ENCODE measurements around the gene SLC35F3. TPM values are rescaled to one million over a fixed set of nuclear protein-coding genes. Genes with fewer than 3 reads are reported as not detected.

The SLC35F3 gene
- polyA plus RNA-seq, 1 of the 3 experiments (the other 2 are of a cell fraction): 0.87 TPM

DNA sequence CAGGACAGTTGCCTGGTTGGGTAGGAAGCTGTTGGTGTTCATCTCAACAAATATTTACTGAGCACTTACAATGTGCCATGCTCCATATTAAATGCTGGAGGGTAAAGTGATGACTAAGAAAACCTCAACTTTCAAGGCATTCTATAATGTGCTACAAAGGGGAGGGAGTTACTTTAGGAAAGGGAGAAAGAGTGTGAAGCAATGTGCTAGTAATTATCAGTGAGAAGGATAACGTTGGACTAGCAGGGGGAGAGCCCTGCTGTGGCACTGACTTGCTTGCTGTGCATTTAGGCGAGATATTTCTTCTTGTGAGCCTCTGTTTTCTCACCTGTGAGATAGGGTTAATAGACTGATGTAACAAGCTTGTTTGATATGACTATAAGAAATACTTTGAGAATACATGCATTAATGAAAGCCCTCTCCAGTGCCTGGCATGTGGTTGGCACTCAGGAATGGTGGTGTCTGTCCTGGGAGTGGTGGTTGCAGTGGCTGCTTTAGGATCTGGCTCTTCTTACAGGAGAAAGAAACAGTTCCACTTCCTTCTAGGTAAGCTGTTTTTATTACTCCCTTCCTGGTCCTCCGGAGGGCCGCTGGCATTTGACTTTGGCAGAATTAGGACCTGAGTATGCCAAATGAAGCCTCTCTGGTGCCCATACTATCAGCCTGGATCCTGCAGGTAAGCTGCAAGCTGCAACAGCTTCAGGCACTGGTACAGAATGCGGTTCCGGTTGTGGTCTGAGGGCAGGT is 357.7 kb downstream of the SLC35F3 start:
- Histone ChIP-seq H3K9ac (no peak overlapping the region), H4K20me1 (ENCODE audit: insufficient read depth) (no peaks in the 10 kb centered on the region), H3K9me2 (no peaks in the 10 kb centered on the region), H3K4me3 (ENCODE audit: low read depth in 2 of 2, low read length in 1 of 2) (no peak overlapping the region), H3F3A (replicated peaks; ENCODE audit: insufficient read depth) (no peaks in the 10 kb centered on the region), H3K4me2 (no peak overlapping the region), H3K4me1 (ENCODE audit: control insufficient read depth in 1 of 2, insufficient read depth in 2 of 2, low read depth in 1 of 2, low read length in 1 of 2) (no peaks in the 10 kb centered on the region; a peak in 1 of 4 replicates), H3K9me3 (no peaks in the 10 kb centered on the region), H3K27me3 (ENCODE audit: insufficient read depth) (no peaks in the 10 kb centered on the region), H3K79me2 (ENCODE audit: insufficient read depth) (no peaks in the 10 kb centered on the region), H2AFZ (ENCODE audit: low read depth) (no peak overlapping the region), H3K27ac (ENCODE audit: low read depth in 2 of 2, low read length in 1 of 2) (no peak overlapping the region), H3K36me3 (replicated peaks in 1 of 2; ENCODE audit: control insufficient read depth in 1 of 2, insufficient read depth in 2 of 2, low read length in 1 of 2) (no peaks in the 10 kb centered on the region)
- TF ChIP-seq, protein P1, sequence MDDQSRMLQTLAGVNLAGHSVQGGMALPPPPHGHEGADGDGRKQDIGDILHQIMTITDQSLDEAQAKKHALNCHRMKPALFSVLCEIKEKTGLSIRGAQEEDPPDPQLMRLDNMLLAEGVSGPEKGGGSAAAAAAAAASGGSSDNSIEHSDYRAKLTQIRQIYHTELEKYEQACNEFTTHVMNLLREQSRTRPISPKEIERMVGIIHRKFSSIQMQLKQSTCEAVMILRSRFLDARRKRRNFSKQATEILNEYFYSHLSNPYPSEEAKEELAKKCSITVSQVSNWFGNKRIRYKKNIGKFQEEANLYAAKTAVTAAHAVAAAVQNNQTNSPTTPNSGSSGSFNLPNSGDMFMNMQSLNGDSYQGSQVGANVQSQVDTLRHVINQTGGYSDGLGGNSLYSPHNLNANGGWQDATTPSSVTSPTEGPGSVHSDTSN (IDR thresholded peaks at IDR 0.05): no peak
- TF ChIP-seq TCF12 (IDR thresholded peaks at IDR 0.05) (no peak), SIN3A (IDR thresholded peaks at IDR 0.05; ENCODE audit: borderline replicate concordance, low read depth, low read length) (no peak), EP300 (IDR thresholded peaks at IDR 0.05; ENCODE audit: borderline replicate concordance in 1 of 2, low read depth in 1 of 2, low read length in 1 of 2) (no peak), RAD21 (IDR thresholded peaks at IDR 0.05; ENCODE audit: low read length) (no peak), NRF1 (IDR thresholded peaks at IDR 0.05; ENCODE audit: low read depth, low read length) (no peak), YY1 (IDR thresholded peaks at IDR 0.05; ENCODE audit: low read depth) (no peak), GATA2 (CRISPR knock-in tag; IDR thresholded peaks at IDR 0.05) (no peak)
- TF ChIP-seq, protein P2, sequence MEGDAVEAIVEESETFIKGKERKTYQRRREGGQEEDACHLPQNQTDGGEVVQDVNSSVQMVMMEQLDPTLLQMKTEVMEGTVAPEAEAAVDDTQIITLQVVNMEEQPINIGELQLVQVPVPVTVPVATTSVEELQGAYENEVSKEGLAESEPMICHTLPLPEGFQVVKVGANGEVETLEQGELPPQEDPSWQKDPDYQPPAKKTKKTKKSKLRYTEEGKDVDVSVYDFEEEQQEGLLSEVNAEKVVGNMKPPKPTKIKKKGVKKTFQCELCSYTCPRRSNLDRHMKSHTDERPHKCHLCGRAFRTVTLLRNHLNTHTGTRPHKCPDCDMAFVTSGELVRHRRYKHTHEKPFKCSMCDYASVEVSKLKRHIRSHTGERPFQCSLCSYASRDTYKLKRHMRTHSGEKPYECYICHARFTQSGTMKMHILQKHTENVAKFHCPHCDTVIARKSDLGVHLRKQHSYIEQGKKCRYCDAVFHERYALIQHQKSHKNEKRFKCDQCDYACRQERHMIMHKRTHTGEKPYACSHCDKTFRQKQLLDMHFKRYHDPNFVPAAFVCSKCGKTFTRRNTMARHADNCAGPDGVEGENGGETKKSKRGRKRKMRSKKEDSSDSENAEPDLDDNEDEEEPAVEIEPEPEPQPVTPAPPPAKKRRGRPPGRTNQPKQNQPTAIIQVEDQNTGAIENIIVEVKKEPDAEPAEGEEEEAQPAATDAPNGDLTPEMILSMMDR (IDR thresholded peaks at IDR 0.05): no peak
- TF ChIP-seq, protein P3, sequence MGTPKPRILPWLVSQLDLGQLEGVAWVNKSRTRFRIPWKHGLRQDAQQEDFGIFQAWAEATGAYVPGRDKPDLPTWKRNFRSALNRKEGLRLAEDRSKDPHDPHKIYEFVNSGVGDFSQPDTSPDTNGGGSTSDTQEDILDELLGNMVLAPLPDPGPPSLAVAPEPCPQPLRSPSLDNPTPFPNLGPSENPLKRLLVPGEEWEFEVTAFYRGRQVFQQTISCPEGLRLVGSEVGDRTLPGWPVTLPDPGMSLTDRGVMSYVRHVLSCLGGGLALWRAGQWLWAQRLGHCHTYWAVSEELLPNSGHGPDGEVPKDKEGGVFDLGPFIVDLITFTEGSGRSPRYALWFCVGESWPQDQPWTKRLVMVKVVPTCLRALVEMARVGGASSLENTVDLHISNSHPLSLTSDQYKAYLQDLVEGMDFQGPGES (IDR thresholded peaks at IDR 0.05; ENCODE audit: low read depth, low read length): no peak
- POLR2A ChIA-PET: no interaction called here
- WGBS (ENCODE audit: low lambda C conversion rate): 69% methylated on average over 5 of the region's 6 CpGs
- no peak for DNase-seq
- CTCF ChIA-PET: interaction anchor here (1.5 kb wide), 1 partner anchor 48 kb away, joined by 7 read pairs; no protein-coding TSS in a partner anchor

DNA sequence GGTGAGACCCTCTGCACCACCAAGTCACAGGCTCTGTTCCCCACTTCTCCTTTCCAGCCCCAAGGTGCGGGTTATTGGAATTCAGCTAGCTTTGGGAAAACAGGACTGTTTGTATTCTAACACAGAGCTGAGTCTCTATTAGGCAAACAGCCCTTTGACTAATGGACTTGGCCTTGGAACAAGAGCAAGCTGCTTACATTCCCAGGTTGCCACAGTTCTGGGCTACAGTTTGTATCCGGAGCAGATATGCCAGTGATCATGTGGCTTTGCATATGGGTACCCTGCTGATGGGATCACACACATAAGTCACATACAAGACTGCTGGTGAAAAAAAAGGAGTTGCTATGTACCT is 358.3 kb downstream of the SLC35F3 start:
- H3K27me3 ChIP-seq (ENCODE audit: insufficient read depth): no peaks in the 10 kb centered on the region
- no peak overlapping the region for H3K27ac ChIP-seq (ENCODE audit: low read depth in 2 of 2, low read length in 1 of 2)
- H3F3A ChIP-seq (replicated peaks; ENCODE audit: insufficient read depth): no peaks in the 10 kb centered on the region
- TF ChIP-seq MEF2A (IDR thresholded peaks at IDR 0.05; ENCODE audit: borderline replicate concordance, low read depth) (no peak), MXI1 (IDR thresholded peaks at IDR 0.05; ENCODE audit: low read depth, low read length) (no peak), EZH2phosphoT487 (IDR thresholded peaks at IDR 0.05; ENCODE audit: borderline replicate concordance, low read depth) (no peak), ELF1 (IDR thresholded peaks at IDR 0.05) (no peak)
- DNase-seq: no peak
- no peaks in the 10 kb centered on the region; a peak in 1 of 4 replicates for H3K4me1 ChIP-seq (ENCODE audit: control insufficient read depth in 1 of 2, insufficient read depth in 2 of 2, low read depth in 1 of 2, low read length in 1 of 2)
- no peak overlapping the region for H3K9ac ChIP-seq
- POLR2A ChIA-PET: no interaction called here
- no peaks in the 10 kb centered on the region for H3K9me3 ChIP-seq
- no peak overlapping the region for H3K4me3 ChIP-seq (ENCODE audit: low read depth in 2 of 2, low read length in 1 of 2)
- H3K9me2 ChIP-seq: no peaks in the 10 kb centered on the region
- H3K36me3 ChIP-seq (replicated peaks in 1 of 2; ENCODE audit: control insufficient read depth in 1 of 2, insufficient read depth in 2 of 2, low read length in 1 of 2): no peaks in the 10 kb centered on the region
- WGBS (ENCODE audit: low lambda C conversion rate): 48% methylated on average over 2 of the region's 2 CpGs
- H3K4me2 ChIP-seq: no peak overlapping the region
- CTCF ChIA-PET: interaction anchor here (1.4 to 1.5 kb wide), 2 partner anchors 11 to 47 kb away, joined by 6 to 7 read pairs; no protein-coding TSS in a partner anchor
- H3K79me2 ChIP-seq (ENCODE audit: insufficient read depth): no peaks in the 10 kb centered on the region
- H4K20me1 ChIP-seq (ENCODE audit: insufficient read depth): no peaks in the 10 kb centered on the region
- no peak overlapping the region for H2AFZ ChIP-seq (ENCODE audit: low read depth)

All from SK-N-SH (cell line).